Neuron (in vitro differentiated cells): ENCODE measurements around the gene WIPF3.

ENCODE experiments used
- H2AFZ ChIP-seq: one replicate; pipeline ENCODE4 v1.6.1; 2013; ENCODE audit warnings: low read depth, mild to moderate bottlenecking, inconsistent platforms, low read length, moderate library complexity
- H3K27me3 ChIP-seq: one replicate; pipeline ENCODE4 v1.6.1; 2013; ENCODE audit warnings: low read length; ENCODE audit not compliant: insufficient read depth
- H3K36me3 ChIP-seq: one replicate; pipeline ENCODE4 v1.6.1; 2013; ENCODE audit warnings: low read length; ENCODE audit not compliant: insufficient read depth
- H3K4me1 ChIP-seq: one replicate; pipeline ENCODE4 v1.6.1; 2013; ENCODE audit warnings: low read length; ENCODE audit not compliant: insufficient read depth
- H3K4me3 ChIP-seq: 2 replicates; pipeline ENCODE4 v1.5.1; 2013; ENCODE audit warnings: mild to moderate bottlenecking, low read length, moderate library complexity
- H3K9me3 ChIP-seq: one replicate; pipeline ENCODE4 v1.6.1; 2013; ENCODE audit warnings: low read length

WIPF3 gene

GRCh38 chr7:29815181-29816105 lies 9.1 kb downstream of the WIPF3 start:
- H3K27me3 ChIP-seq, result peaks cover 18% of the 10 kb centered on the region
- no peak overlapping the region for H2AFZ ChIP-seq
- H3K4me3 ChIP-seq, result no peak overlapping the region
- no peaks in the 10 kb centered on the region for H3K36me3 ChIP-seq
- H3K9me3 ChIP-seq, result no peaks in the 10 kb centered on the region
- H3K4me1 ChIP-seq, result no peaks in the 10 kb centered on the region

GRCh38 chr7:29818308-29818707 lies 12.0 kb downstream of the WIPF3 start:
- Histone ChIP-seq H3K4me1 (no peaks in the 10 kb centered on the region), H3K27me3 (peaks cover 21% of the 10 kb centered on the region), H3K4me3 (no peak overlapping the region), H2AFZ (no peak overlapping the region), H3K9me3 (no peaks in the 10 kb centered on the region), H3K36me3 (no peaks in the 10 kb centered on the region)

- H3K27me3 ChIP-seq, result peaks cover 28% of the 10 kb centered on the region
- no peaks in the 10 kb centered on the region for H3K4me1 ChIP-seq
- H3K36me3 ChIP-seq, result no peaks in the 10 kb centered on the region
These were observed 19.6 kb downstream of the WIPF3 start for GRCh38 chr7:29825775-29826529.

GRCh38 chr7:29826530-29826822 lies 20.2 kb downstream of the WIPF3 start:
- Histone ChIP-seq H3K27me3 (peaks cover 28% of the 10 kb centered on the region), H3K36me3 (no peaks in the 10 kb centered on the region), H3K4me3 (no peak overlapping the region), H3K4me1 (no peaks in the 10 kb centered on the region), H2AFZ (no peak overlapping the region), H3K9me3 (no peaks in the 10 kb centered on the region)

More at GRCh38 chr7:29825775-29826529, 19.6 kb downstream of the WIPF3 start:
- Histone ChIP-seq H3K4me3 (no peak overlapping the region), H3K9me3 (no peaks in the 10 kb centered on the region), H2AFZ (no peak overlapping the region)

GRCh38 chr7:29826904-29827303 lies 20.6 kb downstream of the WIPF3 start:
- Histone ChIP-seq H3K36me3 (no peaks in the 10 kb centered on the region), H3K4me1 (no peaks in the 10 kb centered on the region), H2AFZ (no peak overlapping the region), H3K27me3 (peaks cover 28% of the 10 kb centered on the region), H3K4me3 (no peak overlapping the region), H3K9me3 (peaks cover 2% of the 10 kb centered on the region)

- H3K9me3 ChIP-seq, result peaks cover 2% of the 10 kb centered on the region
These were observed 25.4 kb downstream of the WIPF3 start for GRCh38 chr7:29831705-29832104.

GRCh38 chr7:29833929-29834328 lies 27.6 kb downstream of the WIPF3 start:
- Histone ChIP-seq H3K27me3 (peaks cover 7% of the 10 kb centered on the region), H3K36me3 (no peaks in the 10 kb centered on the region), H2AFZ (no peak overlapping the region), H3K4me3 (no peak overlapping the region), H3K9me3 (peaks cover 2% of the 10 kb centered on the region), H3K4me1 (no peaks in the 10 kb centered on the region)

More at GRCh38 chr7:29831705-29832104, 25.4 kb downstream of the WIPF3 start:
- Histone ChIP-seq H3K27me3 (peaks cover 11% of the 10 kb centered on the region), H2AFZ (no peak overlapping the region), H3K36me3 (no peaks in the 10 kb centered on the region), H3K4me3 (no peak overlapping the region), H3K4me1 (no peaks in the 10 kb centered on the region)

- H3K36me3 ChIP-seq, result no peaks in the 10 kb centered on the region
- H3K9me3 ChIP-seq, result peaks cover 2% of the 10 kb centered on the region
- H3K4me3 ChIP-seq, result no peak overlapping the region
- H2AFZ ChIP-seq, result no peak overlapping the region
- no peaks in the 10 kb centered on the region for H3K4me1 ChIP-seq
- peaks cover 4% of the 10 kb centered on the region for H3K27me3 ChIP-seq
These were observed 29.4 kb downstream of the WIPF3 start for GRCh38 chr7:29835718-29836117.

- no peak overlapping the region for H2AFZ ChIP-seq
- H3K9me3 ChIP-seq, result no peaks in the 10 kb centered on the region
- no peak overlapping the region for H3K4me3 ChIP-seq
- H3K27me3 ChIP-seq, result peaks cover 2% of the 10 kb centered on the region
- no peaks in the 10 kb centered on the region for H3K36me3 ChIP-seq
- peaks cover 16% of the 10 kb centered on the region for H3K4me1 ChIP-seq
These were observed 33.0 kb downstream of the WIPF3 start for GRCh38 chr7:29839302-29839701.

- Histone ChIP-seq H3K36me3 (no peaks in the 10 kb centered on the region), H3K4me1 (peaks cover 16% of the 10 kb centered on the region), H3K4me3 (no peak overlapping the region), H2AFZ (no peak overlapping the region), H3K9me3 (no peaks in the 10 kb centered on the region), H3K27me3 (no peaks in the 10 kb centered on the region)
These were observed 33.6 kb downstream of the WIPF3 start for GRCh38 chr7:29839921-29840320.

- Histone ChIP-seq H3K27me3 (no peaks in the 10 kb centered on the region), H3K4me3 (no peak overlapping the region), H3K9me3 (no peaks in the 10 kb centered on the region), H3K36me3 (no peaks in the 10 kb centered on the region), H2AFZ (no peak overlapping the region), H3K4me1 (peaks cover 16% of the 10 kb centered on the region)
These were observed 34.4 kb downstream of the WIPF3 start for GRCh38 chr7:29840701-29841100.

- no peaks in the 10 kb centered on the region for H3K9me3 ChIP-seq
- H3K36me3 ChIP-seq, result no peaks in the 10 kb centered on the region
- no peak overlapping the region for H3K4me3 ChIP-seq
- H3K4me1 ChIP-seq, result peaks cover 16% of the 10 kb centered on the region
- no peaks in the 10 kb centered on the region for H3K27me3 ChIP-seq
- no peak overlapping the region for H2AFZ ChIP-seq
These were observed 35.8 kb downstream of the WIPF3 start for GRCh38 chr7:29841926-29842701.

- H2AFZ ChIP-seq, result no peak overlapping the region
- no peak overlapping the region for H3K4me3 ChIP-seq
- H3K27me3 ChIP-seq, result no peaks in the 10 kb centered on the region
- no peaks in the 10 kb centered on the region for H3K36me3 ChIP-seq
- H3K9me3 ChIP-seq, result no peaks in the 10 kb centered on the region
- peaks cover 16% of the 10 kb centered on the region for H3K4me1 ChIP-seq
These were observed 36.8 kb downstream of the WIPF3 start for GRCh38 chr7:29843093-29843492.
